Activated T-cell treated with anti-CD3 and anti-CD28 coated beads, Interleukin-2, amount 50 U/mL, for 72 hours (primary cell): ENCODE measurements around the gene RBMX2. TPM values are rescaled to one million over a fixed set of nuclear protein-coding genes. Genes with fewer than 3 reads are reported as not detected.
"Not testable (repeated sequence)": the region's sequence is repeated elsewhere in the genome, so short reads cannot be mapped to it uniquely, and the experiment has no call there.

ENCODE experiments used
- ATAC-seq, 2 donors: fragments of 150-1000 bp; cut with Tn5 transposase; replicated peaks in 1 of 2; 2 replicates each; pipeline ENCODE4 v1.10.0; 2021; ENCODE audit warnings: moderate library complexity in 2 of 2, mild to moderate bottlenecking in 1 of 2
- DNase-seq, 2 donors: peaks; one replicate each; pipeline ENCODE4 v3.0.0; 2021 to 2022; ENCODE audit warnings: mixed read lengths in 1 of 2
- H3K27ac Mint-ChIP-seq: one replicate; pipeline ENCODE4 v1.8.0; 2022; ENCODE audit warnings: mild to moderate bottlenecking, moderate library complexity, mixed read lengths
- H3K27me3 Mint-ChIP-seq: one replicate; pipeline ENCODE4 v1.8.0; 2022; ENCODE audit warnings: low read depth, mixed read lengths
- H3K36me3 Mint-ChIP-seq, 2 donors: one replicate each; pipeline ENCODE4 v1.8.0; 2022; ENCODE audit warnings: mixed read lengths in 2 of 2, mild to moderate bottlenecking in 1 of 2; ENCODE audit not compliant: insufficient read depth in 2 of 2
- H3K4me1 Mint-ChIP-seq: one replicate; pipeline ENCODE4 v1.8.0; 2022; ENCODE audit warnings: low read depth, mixed read lengths
- H3K4me3 Mint-ChIP-seq, 2 donors: one replicate each; pipeline ENCODE4 v1.8.0; 2022; ENCODE audit warnings: mild to moderate bottlenecking in 2 of 2, mixed read lengths in 2 of 2, moderate library complexity in 2 of 2
- H3K9me3 Mint-ChIP-seq, 2 donors: one replicate each; pipeline ENCODE4 v1.8.0; 2022; ENCODE audit warnings: mixed read lengths in 2 of 2
- total RNA-seq, 2 donors: library from RNA; stranded (reverse); gene quantifications; one replicate each; pipeline ENCODE4 v1.2.3, GENCODE V29; 2022

Gene RBMX2
- total RNA-seq, 2 donors from 2014 or later: 34.4 to 35.3 TPM

- no peak for ATAC-seq
These were observed 16.3 kb downstream of the RBMX2 start for GRCh38 chrX:130418066-130418465.

DNA sequence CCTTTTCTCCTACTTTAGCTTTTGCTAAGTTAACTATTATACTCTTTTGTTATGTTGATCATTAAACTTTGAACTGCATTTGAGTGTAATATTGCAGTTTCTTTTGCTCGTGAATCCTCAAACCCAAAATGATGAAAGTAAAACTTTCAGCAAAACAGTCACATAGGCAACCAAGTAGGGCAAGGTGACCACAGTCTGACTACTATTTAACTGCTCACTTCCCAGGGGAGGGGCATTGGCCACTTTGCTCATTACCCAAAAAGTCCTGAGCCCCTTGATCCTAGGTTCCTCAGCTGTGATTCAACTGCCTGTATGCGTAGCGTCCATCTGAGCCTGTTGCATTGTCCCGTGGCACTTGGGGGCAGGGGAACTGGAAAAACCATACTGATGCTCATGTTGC, 17.0 kb downstream of the RBMX2 start:
- Mint-ChIP-seq H3K9me3 (no peaks in the 10 kb centered on the region), H3K4me1 (peaks cover 5% of the 10 kb centered on the region), H3K36me3 (peaks cover 0 to 5% of the 10 kb centered on the region in 2 donors), H3K27ac (no peak overlapping the region), H3K4me3 (no peak overlapping the region), H3K27me3 (peaks cover 10% of the 10 kb centered on the region)
- ATAC-seq (no peak), DNase-seq (no peak)

More at GRCh38 chrX:130418066-130418465, 16.3 kb downstream of the RBMX2 start:
- peaks cover 5% of the 10 kb centered on the region for H3K27me3 Mint-ChIP-seq
- H3K27ac Mint-ChIP-seq: no peak overlapping the region
- H3K4me1 Mint-ChIP-seq: peaks cover 5% of the 10 kb centered on the region
- DNase-seq: no peak
- H3K4me3 Mint-ChIP-seq: no peak overlapping the region
- no peaks in the 10 kb centered on the region for H3K9me3 Mint-ChIP-seq
- peaks cover 0 to 5% of the 10 kb centered on the region in 2 donors for H3K36me3 Mint-ChIP-seq

GRCh38 chrX:130419263-130419662, 17.5 kb downstream of the RBMX2 start:
- no peak overlapping the region for H3K4me3 Mint-ChIP-seq

DNA sequence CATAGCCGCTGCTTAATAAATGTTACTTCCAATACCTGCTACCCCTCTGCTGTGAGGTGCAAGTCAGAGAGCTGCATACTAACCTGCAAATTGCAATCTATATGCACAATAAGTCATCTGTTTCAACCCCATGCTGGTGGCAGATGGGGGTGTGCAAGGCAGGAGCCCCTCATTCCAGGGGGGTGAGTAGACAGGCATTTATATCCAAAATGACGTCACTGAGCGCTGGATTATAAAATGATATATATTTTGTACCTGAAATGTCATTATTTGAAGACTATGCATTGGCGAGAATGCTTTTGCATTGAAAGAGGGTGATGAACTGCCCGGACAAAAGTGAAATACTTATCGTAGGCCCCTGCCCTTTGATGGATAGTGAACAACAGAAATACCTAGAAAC, 24.7 kb downstream of the RBMX2 start:
- peaks cover 14% of the 10 kb centered on the region for H3K27me3 Mint-ChIP-seq
- ATAC-seq (no peak), DNase-seq (no peak)
- no peak overlapping the region for H3K27ac Mint-ChIP-seq
- no peaks in the 10 kb centered on the region for H3K4me1 Mint-ChIP-seq
- no peak overlapping the region for H3K4me3 Mint-ChIP-seq
- H3K9me3 Mint-ChIP-seq: peaks cover 0 to 1% of the 10 kb centered on the region in 2 donors
- H3K36me3 Mint-ChIP-seq: no peaks in the 10 kb centered on the region

More at GRCh38 chrX:130419263-130419662, 17.5 kb downstream of the RBMX2 start:
- Mint-ChIP-seq H3K36me3 (peaks cover 0 to 2% of the 10 kb centered on the region in 2 donors), H3K4me1 (peaks cover 2% of the 10 kb centered on the region), H3K27me3 (peaks cover 10% of the 10 kb centered on the region), H3K9me3 (no peaks in the 10 kb centered on the region), H3K27ac (no peak overlapping the region)
- DNase-seq (no peak), ATAC-seq (no peak)

DNA sequence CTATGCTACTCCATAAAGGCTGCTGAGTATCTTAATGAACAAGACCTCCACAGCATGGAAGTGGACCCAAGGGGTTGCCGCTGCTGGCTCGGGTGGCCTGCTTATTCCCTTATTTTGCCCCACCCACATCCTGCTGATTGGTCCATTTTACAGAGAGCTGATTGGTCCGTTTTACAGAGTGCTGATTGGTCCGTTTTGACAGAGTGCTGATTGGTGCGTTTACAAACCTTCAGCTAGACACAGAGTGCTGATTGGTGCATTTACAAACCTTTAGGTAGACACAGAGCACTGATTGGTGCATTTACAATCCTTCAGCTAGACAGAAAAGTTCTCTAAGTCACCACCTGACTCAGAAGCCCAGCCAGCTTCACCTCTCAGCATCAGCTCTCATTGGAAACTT, 27.4 kb downstream of the RBMX2 start:
- not testable (repeated sequence) for H3K27me3 Mint-ChIP-seq, H3K4me3 Mint-ChIP-seq, H3K36me3 Mint-ChIP-seq, DNase-seq, H3K27ac Mint-ChIP-seq, H3K9me3 Mint-ChIP-seq, H3K4me1 Mint-ChIP-seq, ATAC-seq

DNA sequence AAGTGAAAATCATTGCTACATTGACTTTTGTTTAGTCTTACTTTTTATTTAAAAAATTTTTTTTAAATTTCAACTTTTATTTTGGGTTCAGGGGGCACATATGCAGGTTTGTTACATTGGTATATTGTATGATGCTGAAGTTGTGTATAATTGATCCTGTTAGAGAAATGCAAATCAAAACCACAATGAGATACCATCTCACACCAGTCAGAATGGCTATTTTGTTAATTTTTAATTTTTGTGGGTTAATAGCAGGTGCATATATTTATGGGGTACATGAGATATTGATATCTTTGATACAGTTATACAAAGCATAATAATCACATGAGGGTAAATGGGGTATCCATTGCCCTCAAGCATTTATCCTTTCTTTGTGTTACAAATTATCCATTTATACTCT, 34.1 kb downstream of the RBMX2 start:
- no peak for DNase-seq
- Mint-ChIP-seq H3K27ac (no peak overlapping the region), H3K4me3 (no peak overlapping the region), H3K36me3 (no peaks in the 10 kb centered on the region), H3K4me1 (no peaks in the 10 kb centered on the region), H3K27me3 (peaks cover 19% of the 10 kb centered on the region), H3K9me3 (peaks cover 0 to 2% of the 10 kb centered on the region in 2 donors)
- ATAC-seq: no peak

DNA sequence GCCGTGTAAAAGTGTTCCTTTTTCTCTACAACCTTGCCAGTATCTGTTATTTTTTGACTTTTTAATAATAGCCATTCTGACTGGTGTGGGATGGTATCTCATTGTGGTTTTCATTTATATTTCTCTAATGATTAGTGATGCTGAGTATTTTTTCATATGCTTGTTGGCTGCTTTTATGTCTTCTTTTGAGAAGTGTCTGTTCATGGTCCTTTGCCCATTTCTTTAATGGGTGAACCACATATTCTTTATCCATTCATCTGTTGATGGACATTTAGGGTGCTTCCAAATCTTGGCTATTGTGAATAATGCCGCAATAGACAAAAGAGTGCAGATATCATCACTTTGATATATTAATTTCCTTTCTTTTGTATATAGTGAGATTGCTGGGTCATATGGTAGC, 36.2 kb downstream of the RBMX2 start:
- H3K4me1 Mint-ChIP-seq, H3K36me3 Mint-ChIP-seq, ATAC-seq, H3K4me3 Mint-ChIP-seq, DNase-seq, H3K27ac Mint-ChIP-seq, H3K9me3 Mint-ChIP-seq: not testable (repeated sequence)
- peaks cover 23% of the 10 kb centered on the region for H3K27me3 Mint-ChIP-seq

GRCh38 chrX:130443875-130444274, 42.1 kb downstream of the RBMX2 start:
- H3K4me3 Mint-ChIP-seq: no peak overlapping the region
- no peak for ATAC-seq
- no peaks in the 10 kb centered on the region for H3K4me1 Mint-ChIP-seq
- DNase-seq: no peak
- H3K9me3 Mint-ChIP-seq: peaks cover 0 to 2% of the 10 kb centered on the region in 2 donors
- no peaks in the 10 kb centered on the region for H3K36me3 Mint-ChIP-seq
- H3K27ac Mint-ChIP-seq: no peak overlapping the region
- H3K27me3 Mint-ChIP-seq: peaks cover 25% of the 10 kb centered on the region

DNA sequence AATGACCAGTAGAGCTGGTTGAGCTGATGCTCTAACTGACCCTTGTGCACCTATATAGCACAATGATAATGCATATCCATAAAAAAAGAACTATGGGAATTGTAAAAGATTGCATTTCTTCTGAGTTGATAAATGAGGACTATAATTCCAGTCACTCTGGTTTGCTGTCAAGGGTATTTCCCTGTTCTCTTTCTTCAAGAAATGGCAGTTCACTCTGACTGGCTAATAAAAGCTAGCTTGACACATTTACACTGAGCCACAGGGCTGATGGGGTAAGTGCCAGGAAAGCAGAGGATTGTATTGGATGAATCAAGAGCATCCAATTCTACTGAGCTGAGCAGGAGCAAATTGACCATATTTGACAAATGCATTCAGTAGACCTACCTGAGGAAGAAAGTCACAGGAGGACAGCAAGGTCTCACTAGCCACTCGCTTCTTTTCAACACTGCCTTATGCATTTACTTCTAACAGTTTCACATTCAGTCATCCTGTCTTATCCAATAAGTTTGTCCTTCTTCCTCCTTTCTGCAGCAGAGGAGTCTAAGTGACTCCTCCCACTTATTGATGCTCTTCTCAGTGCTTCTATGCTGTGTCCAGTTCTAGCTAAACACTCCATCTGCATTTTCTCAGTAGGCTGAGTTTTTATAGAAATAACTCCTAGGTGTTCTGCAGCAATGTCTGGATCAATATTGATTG, 43.0 kb downstream of the RBMX2 start:
- Mint-ChIP-seq H3K27ac (no peak overlapping the region), H3K9me3 (no peaks in the 10 kb centered on the region), H3K4me1 (no peaks in the 10 kb centered on the region), H3K36me3 (no peaks in the 10 kb centered on the region), H3K4me3 (no peak overlapping the region), H3K27me3 (peaks cover 21% of the 10 kb centered on the region)
- ATAC-seq (no peak), DNase-seq (no peak)

DNA sequence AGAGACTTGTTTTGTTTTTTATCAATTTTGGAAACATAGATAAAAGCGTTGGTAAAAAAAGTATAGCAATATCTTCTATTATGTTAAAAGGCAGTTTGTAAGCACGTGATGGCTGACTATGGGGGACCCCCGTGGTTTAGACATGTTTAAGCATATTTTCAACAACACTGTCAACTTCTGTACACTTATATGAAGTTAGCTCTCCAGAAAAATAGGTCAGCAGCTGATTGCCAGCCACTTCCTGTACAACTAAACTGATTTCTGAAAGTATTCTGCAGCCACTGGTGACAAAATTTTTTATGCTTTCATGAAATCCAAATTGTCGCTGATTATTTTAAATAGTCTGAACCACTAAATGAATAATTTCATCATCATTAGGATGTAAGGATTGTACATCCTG, 45.2 kb downstream of the RBMX2 start:
- no peak overlapping the region for H3K4me3 Mint-ChIP-seq
- H3K9me3 Mint-ChIP-seq: no peaks in the 10 kb centered on the region
- H3K27ac Mint-ChIP-seq: no peak overlapping the region
- peaks cover 27% of the 10 kb centered on the region for H3K27me3 Mint-ChIP-seq
- DNase-seq (no peak), ATAC-seq (no peak)
- no peaks in the 10 kb centered on the region for H3K4me1 Mint-ChIP-seq
- H3K36me3 Mint-ChIP-seq: no peaks in the 10 kb centered on the region

Other genes with a start within 250 kb of the RBMX2 start
- gene AIFM1, start 236.1 kb upstream of the RBMX2 start, total RNA-seq: 10 to 100 TPM; 40.6 to 45.6 TPM
- gene RAB33A, start 230.0 kb upstream of the RBMX2 start, total RNA-seq: 10 to 100 TPM; 22.9 to 23.3 TPM
- gene ZNF280C, start 133.1 kb upstream of the RBMX2 start, total RNA-seq: 1 to 10 TPM; 6.4 to 6.6 TPM
- 10 to 100 TPM; 14.2 to 14.3 TPM for gene SLC25A14, start 62.1 kb upstream of the RBMX2 start, total RNA-seq
- gene GPR119, start 16.3 kb upstream of the RBMX2 start, total RNA-seq: not detected